WI38 (cell line): Measurements from ENCODE around the gene PAM.

ENCODE experiments used
- H3K4me3 ChIP-seq: 2 replicates; pipeline ENCODE4 v1.5.1; 2011; ENCODE audit warnings: low read depth, mild to moderate bottlenecking, control low read depth, low read length
- CTCF ChIP-seq: IDR thresholded peaks from 2 replicates; pipeline ENCODE4 v1.5.1; 2012; ENCODE audit warnings: low read depth, mild to moderate bottlenecking, control low read depth, low read length

PAM gene

GRCh38 chr5:103006921-103007320 lies 251.8 kb downstream of the PAM start:
- TF ChIP-seq CTCF: no peak
- H3K4me3 ChIP-seq: no peak overlapping the region

GRCh38 chr5:103010168-103010567 lies 255.1 kb downstream of the PAM start:
- no peak for TF ChIP-seq CTCF
- no peak overlapping the region for H3K4me3 ChIP-seq

GRCh38 chr5:103013933-103014552 lies 258.9 kb downstream of the PAM start:
- no peak overlapping the region for H3K4me3 ChIP-seq
- TF ChIP-seq CTCF: no peak

- TF ChIP-seq CTCF: no peak
- H3K4me3 ChIP-seq: no peak overlapping the region
Measured at GRCh38 chr5:103014983-103015382, 259.9 kb downstream of the PAM start.

GRCh38 chr5:103016167-103016566 lies 261.1 kb downstream of the PAM start:
- no peak for TF ChIP-seq CTCF
- no peak overlapping the region for H3K4me3 ChIP-seq

- no peak overlapping the region for H3K4me3 ChIP-seq
- TF ChIP-seq CTCF: no peak
Measured at GRCh38 chr5:103019804-103020203, 264.7 kb downstream of the PAM start.

GRCh38 chr5:103021314-103021713 lies 266.2 kb downstream of the PAM start:
- no peak overlapping the region for H3K4me3 ChIP-seq
- TF ChIP-seq CTCF: no peak
